HG03457 (cell line): Measurements from ENCODE around the gene ATP11C.
A peak's percentile ranks its signal among the peaks of the same experiment; 100 is the strongest.
"Not testable (repeated sequence)": the region's sequence is repeated elsewhere in the genome, so short reads cannot be mapped to it uniquely, and the experiment has no call there.

ENCODE experiments used
- ATAC-seq: cut with Tn5 transposase; IDR thresholded peaks from one replicate; pipeline ENCODE4 v1.9.1; 2021; ENCODE audit warnings: moderate number of reproducible peaks; ENCODE audit not compliant: unreplicated experiment

ATP11C gene

DNA sequence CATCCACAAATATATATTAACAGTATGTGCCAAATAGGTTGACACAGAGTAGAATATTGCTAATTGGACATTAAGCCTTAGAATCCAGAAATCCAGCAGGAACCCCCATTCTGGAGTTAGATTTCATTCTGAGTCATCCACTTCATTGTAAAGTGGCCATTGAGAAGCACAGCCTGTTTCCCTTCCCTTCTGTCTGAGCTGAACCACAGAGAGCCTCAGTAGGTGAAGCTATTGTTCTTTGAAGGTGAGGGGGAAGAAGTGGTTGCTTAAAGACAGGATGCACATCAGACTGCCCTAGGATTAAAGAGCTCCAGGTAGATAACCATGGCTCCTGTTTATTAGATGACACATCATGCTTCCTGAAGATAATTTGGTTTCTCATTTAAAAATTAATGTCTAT lies 194.3 kb downstream of the ATP11C start:
- ATAC-seq: no peak

- no peak for ATAC-seq
Measured at GRCh38 chrX:139736151-139736550, 196.7 kb downstream of the ATP11C start.

DNA sequence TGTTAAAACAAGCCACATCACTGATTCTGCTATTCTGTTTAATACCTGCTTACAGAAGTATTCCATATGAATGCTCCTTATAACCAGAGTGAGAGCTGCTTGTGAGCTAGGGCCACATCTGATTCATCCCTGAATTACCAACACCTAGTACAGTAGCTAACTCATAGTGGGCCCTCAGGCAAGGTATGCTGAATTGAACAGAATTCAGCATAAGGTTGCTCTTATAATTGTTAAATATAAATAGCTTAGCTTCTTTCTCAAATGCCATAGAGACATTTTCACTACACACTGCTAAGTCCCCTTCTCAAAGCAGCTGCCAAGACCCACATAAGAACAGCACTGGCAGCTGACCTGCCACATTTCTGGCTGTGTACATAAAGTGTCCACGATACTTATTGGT lies 197.9 kb downstream of the ATP11C start:
- no peak for ATAC-seq

GRCh38 chrX:139725720-139726119 lies 207.1 kb downstream of the ATP11C start:
- ATAC-seq: peak; percentile 90

DNA sequence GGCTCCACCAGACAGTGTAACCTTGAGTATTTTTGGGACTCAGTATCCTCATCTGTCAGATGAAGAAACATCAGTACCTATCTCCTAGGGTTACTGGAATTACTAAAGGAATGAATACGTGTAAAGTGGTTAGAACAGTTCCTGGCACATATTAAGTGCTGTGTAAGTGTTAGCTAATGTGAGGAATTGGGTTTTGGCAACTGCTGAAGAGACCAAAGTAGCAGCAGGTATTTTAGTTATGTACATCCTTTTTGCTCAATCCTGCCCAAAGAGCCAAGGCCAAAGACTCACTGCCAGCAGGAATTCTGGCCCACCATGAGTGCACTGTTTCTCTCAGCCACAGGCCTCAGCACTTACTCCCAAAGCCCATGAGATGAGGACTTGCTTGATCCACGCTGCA lies 208.2 kb downstream of the ATP11C start:
- ATAC-seq: no peak

- ATAC-seq: no peak
Measured at GRCh38 chrX:139720979-139721378, 211.9 kb downstream of the ATP11C start.

- ATAC-seq: no peak
Measured at GRCh38 chrX:139720136-139720535, 212.7 kb downstream of the ATP11C start.

DNA sequence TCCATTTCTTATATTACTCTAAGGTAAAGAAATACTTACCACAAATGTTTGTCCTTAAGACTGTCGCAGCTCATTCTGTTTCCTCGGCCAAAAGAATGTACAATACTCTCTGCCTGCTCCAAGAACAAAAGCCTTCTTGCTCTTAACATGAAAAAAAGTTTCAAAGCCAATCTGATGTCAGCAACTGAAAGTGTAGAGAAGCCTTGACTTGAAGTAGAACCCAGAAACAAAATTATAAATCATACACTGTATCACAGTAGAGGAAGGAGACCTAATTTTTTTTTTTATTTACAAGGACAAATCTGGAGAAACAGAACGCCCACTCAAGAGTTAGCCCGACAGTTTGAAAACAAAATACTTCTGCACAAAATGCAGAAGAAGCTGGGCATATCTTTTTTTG lies 224.8 kb downstream of the ATP11C start, which contains the start of gene MCF2:
MCF2 (minus strand) TSS at position 101 of the 400 bp plus-strand sequence. CDS start 56,423 bp downstream, outside the sequence.
- ATAC-seq: no peak

DNA sequence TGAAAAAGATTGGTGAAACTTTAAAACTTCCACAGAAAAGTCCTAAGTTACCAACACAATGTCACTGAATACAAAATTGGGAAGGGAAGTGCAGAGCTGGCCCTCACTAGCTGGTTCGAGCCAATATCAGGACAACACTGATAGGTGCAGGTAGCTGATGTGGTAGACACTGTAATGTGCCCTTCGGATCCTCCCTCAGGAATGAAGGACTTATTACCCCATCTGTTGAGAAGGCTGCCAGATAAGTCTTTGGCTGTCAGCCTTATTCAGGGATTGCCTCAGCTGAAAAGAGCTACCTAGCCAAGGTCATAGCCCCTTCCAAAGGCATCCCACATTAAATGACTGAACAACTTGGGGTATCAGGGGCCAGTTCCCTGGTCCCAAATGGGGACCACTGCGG lies 230.2 kb downstream of the ATP11C start:
- no peak for ATAC-seq

DNA sequence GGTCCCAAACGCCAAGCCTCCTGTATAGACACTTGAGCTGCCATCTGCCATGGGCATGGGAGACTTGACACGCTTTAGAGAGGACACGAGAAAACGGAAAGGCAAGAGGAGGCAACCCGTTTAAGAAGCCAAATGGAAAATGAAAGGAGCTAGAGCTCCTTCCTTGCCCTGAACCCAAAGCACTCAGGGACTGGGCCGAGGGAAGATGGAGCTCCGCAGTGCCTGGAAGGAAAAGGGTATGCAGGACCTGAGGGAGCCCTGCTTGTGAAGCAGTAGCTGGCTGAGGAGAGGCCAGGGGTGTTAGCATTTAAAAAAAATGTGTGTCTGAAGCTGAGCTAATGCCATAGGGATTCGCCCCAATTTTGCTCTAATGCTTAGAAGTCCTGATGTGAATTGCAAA lies 239.9 kb downstream of the ATP11C start:
- ATAC-seq: no peak

- ATAC-seq: no peak
Measured at GRCh38 chrX:139692506-139692849, 240.4 kb downstream of the ATP11C start.

GRCh38 chrX:139691843-139692505 lies 240.9 kb downstream of the ATP11C start:
- no peak for ATAC-seq

DNA sequence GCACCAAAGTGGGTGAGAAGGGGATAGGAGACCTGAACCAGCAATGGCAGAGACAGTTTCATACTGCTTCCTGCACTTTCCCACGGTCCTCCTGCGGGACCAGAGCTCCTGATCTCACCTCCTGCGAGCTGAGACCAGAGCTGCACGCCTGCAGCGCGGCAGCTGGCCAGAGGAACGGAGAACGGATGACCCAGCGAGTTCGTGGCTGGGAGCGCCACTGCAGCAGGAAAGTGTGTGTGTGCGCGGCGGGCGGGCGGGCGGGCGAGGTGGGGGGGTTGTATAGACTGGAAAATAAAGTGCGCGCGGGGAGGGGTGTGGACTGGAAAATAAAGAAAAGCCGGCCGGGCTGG lies 241.4 kb downstream of the ATP11C start:
- no peak for ATAC-seq

- ATAC-seq: not testable (repeated sequence)
Measured at GRCh38 chrX:139685175-139685574, 247.7 kb downstream of the ATP11C start.

GRCh38 chrX:139680356-139680755 lies 252.5 kb downstream of the ATP11C start:
- no peak for ATAC-seq
